ENCODE measurements around the gene SLC9A3.
"Not testable (repeated sequence)": the region's sequence is repeated elsewhere in the genome, so short reads cannot be mapped to it uniquely, and the experiment has no call there.

SLC9A3 gene

DNA sequence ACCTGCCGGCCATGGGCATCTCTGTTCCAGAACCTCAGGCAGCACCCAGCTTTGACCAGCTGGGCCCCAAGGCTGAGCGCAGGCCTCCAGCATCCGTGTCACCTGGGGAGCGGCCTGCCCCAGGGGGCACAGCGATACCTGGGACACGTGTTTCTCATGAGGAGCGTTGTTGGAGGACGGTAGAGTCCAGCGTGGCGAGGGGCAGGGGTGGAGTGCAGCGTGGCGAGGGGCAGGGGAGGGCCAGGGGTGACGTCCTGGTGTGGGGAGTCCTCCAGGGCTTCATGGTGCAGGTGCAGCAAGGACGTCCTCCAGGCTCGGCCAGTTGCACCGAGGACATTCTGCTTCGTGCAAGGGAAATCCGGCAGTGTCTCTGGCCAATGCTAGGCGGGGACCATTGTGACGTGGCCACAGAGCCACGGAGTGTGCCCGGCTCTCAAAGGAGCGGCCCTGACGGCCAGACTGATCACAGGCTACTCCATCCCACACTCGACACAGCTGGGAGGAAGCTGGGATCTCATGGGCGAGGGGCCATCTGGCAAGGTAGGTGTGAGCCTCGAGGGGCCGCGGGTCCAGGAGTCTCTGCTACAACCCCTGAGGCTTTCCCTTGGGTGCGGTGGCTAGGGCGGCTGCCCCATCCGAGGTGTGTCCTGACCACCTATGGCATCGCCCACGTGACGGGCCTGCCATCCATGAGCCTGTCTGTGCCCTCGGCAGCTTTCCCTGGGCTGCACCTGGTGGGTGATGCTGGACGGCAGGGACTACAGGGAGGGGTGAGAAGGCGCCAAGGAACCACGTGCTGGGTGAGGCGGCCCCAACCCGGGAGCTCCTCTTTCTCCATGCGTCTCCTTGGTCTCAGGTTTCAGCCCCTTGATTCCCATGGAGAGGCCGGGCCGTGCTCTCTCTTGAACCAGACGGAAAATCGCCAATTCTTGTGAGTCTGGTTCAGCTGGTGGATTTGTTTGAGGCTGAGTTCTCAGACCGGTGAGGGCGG is 33.8 kb downstream of the SLC9A3 start:
- no peak for DNase-seq (ENCODE audit: low read depth in 2 of 2)

DNA sequence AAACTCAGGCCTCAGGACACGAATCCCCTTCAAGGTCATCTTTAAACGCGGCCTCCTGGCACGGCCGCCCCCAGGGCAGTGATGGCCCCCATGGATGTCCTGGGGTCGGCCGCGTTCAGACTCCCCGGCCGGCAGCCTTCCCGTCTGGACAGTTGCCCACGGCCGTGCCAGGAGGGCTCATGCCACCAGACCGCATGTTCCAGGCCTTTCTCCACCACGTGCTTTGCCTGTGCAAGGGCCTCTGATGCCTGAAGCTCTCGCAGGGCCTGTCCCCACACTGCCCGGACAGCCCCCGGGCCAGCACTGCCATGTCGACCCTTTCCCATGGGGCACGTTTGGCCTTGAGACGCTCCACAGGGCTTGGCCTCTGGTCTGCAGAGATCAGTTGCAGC is 34.6 kb downstream of the SLC9A3 start:
- DNase-seq (ENCODE audit: low read depth in 2 of 2), result no peak

DNA sequence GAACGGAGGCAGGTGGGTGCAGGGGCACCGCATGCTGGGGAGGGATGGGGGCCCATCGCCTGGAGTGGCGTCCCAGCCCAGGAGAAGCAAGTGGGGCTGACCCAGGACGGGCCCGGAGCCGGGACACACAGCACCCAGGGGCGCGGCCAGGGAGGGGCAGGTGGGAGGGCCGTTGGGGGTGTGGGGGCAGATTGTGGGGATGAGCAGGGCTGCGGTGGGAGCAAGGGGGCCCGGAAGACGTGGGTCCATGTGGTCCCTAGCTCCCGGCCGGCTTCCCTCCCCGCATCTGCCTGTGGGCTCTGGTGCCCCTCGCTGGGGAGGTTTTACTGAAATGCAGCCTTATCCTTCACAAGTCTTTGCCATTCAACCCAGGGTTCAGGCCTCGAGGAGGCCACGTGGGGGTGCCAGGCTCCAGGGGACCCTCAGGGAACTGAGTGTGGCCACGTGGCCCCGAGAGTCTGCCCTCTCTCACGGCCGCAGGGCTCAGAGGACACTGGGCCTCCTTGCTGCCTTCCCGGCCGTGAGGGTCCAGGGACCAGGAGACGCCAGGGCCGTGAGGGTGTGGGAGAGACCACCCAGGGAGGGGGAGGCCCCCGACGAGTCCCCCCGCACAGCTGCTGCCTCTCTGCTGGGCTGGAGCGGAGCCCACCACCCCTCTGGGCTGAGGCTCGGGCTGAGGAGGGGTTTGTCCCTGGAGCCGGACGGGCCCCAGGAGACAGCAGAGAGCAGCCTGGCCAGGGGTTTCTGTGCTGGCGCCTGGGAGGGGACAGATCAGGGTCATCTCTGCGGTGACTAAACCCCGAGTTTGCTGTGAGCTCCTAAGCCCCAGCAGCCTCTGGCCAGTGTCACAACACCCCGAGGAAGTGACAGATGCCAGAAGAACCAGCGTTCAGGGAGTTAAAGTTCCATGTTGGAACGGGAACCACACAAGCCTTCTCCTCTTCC is 35.2 kb downstream of the SLC9A3 start:
- DNase-seq (ENCODE audit: low read depth in 2 of 2), result no peak

DNA sequence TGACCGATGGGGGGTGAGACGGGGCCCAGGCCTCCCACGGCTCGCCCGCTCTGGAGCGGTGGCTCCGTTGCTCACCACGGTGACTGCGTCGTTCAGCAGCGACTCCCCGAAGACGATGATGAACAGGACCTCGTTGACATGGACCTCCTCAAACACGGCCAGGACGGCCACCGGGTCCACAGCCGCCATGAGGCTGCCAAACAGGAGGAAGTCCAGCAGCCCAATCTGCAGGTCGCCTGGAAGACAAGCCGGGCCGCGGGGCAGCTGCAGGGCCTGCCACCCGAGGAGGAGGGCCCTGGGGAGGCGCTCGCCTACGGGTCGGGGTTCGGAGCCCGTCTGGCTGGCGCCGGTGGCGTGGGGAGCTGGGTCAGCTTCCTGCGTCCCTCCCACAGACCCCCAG is 36.0 kb downstream of the SLC9A3 start:
- no peak for DNase-seq (ENCODE audit: low read depth in 2 of 2)

DNA sequence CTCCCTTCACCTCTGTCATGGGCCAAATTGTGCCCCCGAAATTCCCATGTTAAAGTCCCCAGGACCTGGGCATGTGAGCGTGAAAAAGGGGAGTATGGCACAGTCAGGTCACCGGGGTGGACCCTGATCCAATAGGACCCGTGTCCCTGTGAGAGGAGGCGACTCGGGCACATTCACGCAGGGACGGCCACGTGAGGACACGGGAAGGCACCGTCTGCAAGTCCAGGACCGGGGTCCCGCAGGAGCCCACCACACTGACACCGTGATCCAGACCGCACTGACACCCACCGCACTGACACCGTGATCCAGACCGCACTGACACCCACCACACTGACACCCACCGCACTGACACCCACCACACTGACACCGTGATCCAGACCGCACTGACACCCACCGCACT is 37.7 kb downstream of the SLC9A3 start:
- DNase-seq (ENCODE audit: low read depth in 2 of 2), result not testable (repeated sequence)

DNA sequence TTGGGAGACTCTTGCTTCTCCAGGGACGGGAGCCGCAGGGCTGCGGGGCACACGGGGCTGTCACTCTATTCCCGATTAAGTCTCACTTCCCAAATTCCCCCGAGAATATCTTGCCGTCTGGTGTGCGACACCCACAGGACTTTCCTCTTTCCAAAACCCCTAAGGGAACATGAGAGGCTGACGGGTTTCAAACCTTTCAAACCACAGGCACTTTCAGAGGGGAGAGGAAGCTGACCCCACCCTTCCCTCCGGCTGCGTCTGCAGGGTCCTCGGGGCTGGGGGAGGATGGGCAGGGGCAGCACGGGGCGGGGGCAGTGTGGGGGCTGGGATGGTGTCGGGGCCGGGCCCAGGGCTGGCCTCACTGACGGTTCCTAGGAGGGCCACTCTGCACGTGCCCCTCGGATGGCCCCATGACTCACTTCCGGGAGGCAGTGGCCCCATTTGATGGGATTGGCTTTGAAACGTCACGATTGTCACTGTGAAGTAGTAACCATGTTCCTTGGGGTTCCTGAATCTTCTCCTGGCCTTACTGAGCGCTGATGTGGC is 38.2 kb downstream of the SLC9A3 start:
- no peak for DNase-seq (ENCODE audit: low read depth in 2 of 2)

DNA sequence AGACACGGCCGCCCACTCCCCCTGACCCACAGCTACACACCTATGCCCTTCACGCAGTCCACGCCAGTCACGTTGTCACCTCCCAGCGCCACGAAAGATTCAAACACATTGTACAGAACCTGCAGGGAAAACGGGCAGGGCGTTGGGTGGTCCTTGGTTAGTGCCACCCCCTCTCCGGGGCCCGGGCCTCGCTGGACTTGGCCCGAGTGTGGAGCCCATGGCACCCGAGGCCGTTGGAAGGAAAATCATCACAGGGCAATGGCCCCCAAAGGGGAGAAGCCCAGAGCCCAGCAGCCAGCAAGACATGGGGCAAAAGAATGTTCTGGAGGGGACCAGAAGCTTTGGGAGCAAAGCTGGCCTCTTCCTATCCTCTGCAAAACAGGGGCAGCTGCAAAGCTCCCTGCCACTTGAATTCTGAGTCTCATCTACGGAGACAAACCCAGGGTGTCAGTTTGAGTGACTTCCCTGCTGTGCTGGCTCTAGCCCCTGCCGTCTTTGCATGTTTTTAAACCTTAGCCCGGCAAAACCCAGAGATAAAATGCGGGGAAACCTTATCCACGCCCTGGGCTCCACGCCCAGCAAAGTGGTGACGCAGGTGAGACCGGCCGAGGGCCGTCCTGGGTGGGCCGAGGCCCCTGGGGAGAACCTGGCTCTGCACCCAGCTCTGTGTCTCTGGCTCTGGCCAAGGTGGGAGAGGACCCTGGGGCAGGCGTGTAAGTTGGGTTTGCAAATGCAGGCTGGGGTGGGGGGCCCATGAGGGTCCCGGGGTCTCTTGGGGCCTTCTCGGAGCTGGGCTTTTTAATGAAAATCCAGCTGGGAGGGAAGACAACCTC is 38.9 kb downstream of the SLC9A3 start:
- DNase-seq (ENCODE audit: low read depth in 2 of 2), result no peak

DNA sequence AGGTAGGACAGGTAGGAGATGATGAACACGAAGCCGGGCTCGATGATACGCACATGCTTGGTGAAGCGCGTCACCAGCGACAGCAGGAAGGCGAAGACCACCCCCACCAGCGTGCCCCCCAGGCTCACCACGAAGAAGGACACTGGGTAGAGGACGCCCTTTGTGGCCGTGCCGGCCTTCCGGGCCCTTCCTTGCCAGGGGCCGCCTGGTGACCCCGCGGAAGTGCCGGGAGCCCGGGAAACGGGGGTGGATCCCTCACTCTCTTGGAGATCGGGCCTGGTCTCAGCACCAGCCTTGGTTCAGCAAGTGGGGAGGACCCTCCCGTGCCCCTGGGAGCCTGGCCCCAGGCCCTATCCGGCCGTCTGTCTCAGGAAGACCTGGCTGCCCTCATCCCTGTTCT is 39.7 kb downstream of the SLC9A3 start:
- DNase-seq (ENCODE audit: low read depth in 2 of 2), result no peak

DNA sequence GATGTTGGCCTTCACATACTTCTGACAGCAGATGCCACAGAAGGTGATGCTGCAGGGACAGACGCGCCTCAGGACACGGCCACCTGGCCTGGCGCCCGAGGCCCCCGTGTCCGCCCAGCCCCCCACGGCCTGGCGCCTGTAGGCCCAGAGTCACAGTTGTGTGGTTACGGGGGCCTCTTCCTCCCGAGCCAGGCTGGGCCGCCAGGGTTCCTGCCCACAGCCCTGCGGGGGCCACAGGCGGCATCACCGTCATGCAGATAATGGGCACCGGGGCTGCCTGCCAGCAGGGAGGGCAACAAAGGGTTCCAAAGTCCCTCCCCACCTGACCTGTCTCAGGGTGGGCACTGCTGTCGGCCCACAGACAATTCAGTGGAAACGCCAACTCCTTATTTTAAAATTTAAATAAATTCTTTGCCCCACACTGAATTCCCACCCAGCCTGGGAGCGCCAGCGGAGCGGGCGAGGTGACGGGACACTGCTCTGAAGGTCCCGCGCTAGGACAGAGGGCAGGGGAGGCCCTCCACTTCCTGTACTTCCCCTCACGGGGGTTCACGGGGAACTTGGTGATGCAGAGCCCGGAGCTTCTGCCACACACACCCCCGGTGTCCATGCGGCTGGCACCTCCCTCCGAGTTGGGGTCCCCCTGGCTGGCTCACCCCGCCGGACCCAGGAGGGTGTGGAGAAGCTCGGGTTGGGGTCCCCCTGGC is 40.7 kb downstream of the SLC9A3 start:
- DNase-seq (ENCODE audit: low read depth in 2 of 2), result no peak

DNA sequence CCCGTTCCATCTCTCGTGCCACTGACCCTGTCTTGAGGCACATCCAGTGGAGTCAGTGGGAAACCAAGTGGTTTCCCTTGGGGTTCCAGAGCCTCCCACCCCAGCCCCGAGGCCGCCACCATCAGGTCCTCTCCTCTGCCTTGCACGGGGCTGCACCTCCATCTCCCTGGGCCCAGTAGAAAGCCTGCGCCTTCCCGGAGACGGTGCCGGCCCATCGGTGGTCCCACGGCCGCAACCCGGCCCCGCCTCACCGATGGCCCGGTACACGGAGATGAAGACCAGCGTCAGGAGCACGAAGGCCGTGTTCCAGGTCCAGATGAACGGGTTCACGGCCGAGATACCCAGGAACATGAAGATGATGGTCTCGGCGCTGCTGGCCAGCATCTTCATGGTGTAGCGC is 41.2 kb downstream of the SLC9A3 start:
- DNase-seq (ENCODE audit: low read depth in 2 of 2), result no peak

DNA sequence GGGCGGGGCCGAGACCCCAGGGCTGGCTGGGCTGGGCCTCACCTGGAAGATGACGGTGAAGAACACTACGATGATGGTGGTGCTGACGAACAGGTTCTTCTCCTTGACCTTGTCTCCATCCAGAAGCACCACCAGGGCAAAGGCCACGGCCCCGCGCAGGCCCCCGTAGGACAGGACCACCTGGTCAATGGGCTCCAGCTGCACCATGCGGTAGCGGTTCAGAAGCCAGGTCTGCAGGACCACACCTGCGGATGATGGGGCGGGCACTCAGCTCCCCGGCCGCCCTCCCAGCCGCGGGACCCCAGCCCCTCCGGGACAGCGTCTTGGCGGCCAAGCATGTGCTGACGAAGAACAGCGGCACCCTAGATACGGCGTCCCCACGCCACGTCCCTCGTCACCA is 41.7 kb downstream of the SLC9A3 start:
- DNase-seq (ENCODE audit: low read depth in 2 of 2), result no peak

DNA sequence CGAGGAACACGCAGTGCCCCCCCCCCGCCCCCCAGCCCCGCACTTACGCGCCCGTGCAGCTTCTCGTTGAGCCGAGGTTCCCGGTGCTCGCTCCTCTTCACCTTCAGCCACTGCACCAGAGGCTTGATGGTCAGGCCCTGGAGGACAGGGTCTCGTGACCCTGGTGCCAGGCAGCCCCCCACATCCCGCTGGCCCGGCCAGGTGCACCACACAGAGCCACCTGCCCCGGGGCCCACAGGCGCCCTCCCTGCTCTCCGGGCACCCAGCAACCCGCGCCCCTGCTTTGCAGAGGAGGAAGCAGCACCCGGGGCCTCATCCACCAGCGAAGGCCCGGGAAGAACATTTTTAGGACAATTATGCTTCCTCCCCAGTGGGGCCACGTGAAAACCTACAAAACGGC is 42.2 kb downstream of the SLC9A3 start:
- DNase-seq (ENCODE audit: low read depth in 2 of 2), result no peak

DNA sequence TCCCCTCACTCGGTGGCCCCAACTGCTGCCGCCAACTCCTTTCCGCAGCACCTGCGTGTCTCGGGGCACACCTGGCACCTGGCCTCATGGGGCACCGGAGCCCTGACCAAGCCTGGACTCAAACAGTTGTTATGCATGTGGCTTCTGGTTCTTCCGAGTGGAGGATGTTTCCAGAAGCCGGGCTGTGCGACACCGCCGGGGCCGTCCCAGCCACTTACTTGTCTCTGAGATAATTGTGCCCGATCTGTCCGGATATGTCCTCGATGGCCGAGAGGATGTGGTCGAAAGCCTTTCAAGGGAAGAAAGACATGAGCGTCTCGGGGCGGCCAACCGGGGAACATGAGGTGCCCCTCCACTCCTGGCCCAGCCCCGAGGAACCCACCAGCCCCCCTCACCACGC is 42.9 kb downstream of the SLC9A3 start:
- no peak for DNase-seq (ENCODE audit: low read depth in 2 of 2)

DNA sequence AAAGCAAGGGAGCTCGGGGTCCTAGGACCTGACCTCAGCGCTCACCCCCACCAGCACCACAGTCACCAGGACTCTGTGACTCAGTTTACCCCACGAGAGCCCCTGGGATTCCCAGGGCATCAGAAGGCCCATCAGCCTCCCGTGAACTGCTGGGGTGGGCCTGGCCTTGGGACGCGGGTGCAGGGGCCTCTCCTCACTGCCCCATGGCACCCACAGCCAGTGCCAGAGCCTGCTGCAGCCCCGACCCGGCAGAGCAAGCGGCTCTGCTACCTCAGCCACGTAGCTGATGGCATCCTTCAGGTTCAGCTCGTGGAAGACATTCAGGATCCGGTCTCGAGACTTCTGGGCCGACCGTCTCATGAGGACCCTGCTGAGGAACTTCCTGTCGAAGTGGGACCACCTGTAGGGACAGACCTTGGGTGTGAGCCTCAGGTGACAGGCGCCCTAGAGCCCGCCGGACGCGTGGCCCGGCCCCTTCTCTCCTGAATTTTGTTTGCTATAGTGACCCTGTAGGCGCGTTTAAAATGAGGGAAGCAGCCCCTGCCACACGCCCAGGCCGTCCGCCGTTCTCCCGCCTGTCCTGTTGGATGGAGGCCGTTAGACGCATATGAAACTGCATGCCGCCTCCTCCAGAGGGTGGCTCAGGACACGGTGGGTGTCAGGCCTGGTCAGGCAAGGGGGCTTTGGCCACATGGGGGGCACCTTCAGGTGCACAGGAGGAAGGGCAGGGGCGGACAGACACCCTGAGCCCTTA is 44.5 kb downstream of the SLC9A3 start:
- no peak for DNase-seq (ENCODE audit: low read depth in 2 of 2)

DNA sequence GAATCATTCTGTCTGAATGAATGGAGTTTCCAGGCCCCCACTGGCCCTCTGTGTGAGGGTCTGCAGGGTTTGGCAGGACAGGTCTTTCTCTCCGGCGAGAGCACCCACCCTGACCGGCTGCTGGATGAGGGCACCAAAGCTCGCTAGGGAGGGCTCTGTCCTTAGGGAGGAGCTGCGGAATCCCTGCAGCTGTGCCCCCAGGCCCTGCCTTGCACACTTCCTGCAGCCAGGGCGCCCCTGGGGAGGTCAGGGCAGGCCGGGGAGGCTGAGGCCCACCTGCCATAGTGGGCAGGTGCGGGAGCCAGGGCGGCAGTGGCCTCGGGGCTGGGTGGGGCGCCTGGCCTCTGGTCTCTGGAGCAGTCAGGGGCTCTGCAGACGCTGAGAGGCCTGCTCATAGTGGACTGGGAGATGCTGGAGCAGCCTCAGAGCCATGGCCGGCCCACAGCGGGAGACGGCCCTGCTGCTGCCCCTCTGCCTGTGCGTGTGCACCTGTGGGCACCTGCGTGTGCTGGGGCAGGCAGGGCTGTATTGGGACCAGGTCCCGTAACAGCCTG is 45.2 kb downstream of the SLC9A3 start:
- DNase-seq (ENCODE audit: low read depth in 2 of 2), result no peak

DNA sequence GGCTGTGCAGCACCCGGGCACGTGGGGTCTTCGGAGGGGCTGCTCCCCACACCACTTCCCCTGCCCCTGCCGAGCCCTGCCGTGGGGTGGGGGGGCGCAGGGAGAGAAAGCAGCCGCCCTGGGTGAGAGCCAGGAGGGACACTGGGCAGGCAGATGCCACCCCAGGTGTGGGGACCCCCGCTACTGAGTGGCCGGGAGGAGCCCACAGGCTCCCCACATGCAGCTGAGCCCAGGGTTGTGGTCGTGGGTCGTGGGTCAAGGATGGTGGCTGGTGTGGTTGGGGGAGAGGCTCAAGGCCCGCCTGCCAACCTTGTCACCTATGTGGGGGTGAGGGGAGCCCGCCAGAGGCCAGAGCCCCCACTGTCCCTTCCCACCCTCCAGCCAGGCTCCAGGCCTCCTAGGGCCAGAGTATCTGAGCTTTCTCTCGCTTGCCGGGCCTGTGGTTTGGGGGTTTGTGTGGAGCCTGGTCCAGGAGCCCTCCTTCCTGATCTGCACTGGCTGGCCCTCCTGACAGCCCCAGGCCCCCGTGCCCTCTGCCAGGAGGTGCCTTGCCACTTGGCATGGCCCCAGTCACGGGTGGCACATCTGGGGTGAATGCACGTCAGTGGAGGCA is 45.8 kb downstream of the SLC9A3 start:
- no peak for DNase-seq (ENCODE audit: low read depth in 2 of 2)

DNA sequence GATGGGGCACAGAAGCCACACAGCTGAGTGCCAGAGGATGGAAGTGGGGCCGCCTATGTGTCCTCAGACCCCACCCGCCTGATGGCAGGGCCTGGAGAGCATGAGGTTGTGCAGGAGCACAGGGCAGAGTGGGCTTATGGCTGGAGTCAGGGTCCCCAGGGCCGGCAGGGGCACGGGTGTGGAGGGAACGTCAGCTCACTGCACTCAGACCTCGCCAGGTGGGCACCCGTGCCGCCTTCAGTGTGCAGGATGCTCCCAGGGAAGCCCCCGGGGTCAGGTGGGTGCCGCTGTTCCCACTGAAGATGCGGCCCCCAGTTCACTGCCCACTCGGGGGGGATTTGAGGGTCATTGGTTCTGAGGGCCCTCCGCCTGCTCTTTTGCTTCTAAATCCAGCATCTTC is 46.4 kb downstream of the SLC9A3 start:
- DNase-seq (ENCODE audit: low read depth in 2 of 2), result no peak

DNA sequence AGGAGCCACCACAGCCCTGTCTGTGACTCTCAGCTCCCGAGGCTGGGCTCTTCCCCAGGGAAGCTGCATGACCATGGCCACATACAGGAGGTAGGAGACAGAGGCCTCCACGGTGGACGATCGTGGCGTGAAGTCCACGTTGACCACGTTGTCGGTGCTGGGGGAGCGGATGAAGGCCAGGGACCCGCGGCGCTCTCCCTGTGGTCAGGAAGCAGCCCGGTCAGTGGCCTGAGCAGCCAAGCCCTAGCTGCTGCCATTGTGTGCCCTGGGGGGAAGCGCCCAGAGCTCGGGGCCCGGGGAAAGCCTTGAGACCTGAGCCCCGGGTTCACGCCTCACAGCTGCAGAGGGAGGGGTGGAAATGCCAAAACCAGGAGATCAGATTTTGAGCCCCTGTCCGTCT is 47.0 kb downstream of the SLC9A3 start:
- no peak for DNase-seq (ENCODE audit: low read depth in 2 of 2)

DNA sequence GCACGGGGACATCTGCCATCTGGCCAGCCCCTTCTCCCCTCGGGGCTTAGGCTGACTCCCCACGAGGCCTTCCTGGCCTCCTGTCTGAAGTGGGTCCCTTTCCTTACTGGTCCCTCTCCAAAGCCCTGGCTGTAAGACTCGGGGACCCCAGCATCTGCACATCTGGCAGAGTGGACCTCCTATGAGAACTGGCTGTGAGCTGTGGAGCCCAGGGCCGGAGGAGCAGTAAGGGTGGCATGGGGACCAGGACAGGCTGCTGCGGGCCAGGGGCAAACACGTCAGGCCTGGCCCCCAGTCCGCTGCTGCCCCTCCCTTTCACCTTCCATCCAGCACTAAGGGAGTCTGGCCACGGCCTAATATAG is 47.5 kb downstream of the SLC9A3 start:
- no peak for DNase-seq (ENCODE audit: low read depth in 2 of 2)
